ENCODE measurements around the gene CCDC180. TPM values are rescaled to one million over a fixed set of nuclear protein-coding genes. Genes with fewer than 3 reads are reported as not detected.
A peak's percentile ranks its signal among the peaks of the same experiment; 100 is the strongest.
"Not testable (repeated sequence)": the region's sequence is repeated elsewhere in the genome, so short reads cannot be mapped to it uniquely, and the experiment has no call there.

The CCDC180 gene
- total RNA-seq = 8.2 TPM

DNA sequence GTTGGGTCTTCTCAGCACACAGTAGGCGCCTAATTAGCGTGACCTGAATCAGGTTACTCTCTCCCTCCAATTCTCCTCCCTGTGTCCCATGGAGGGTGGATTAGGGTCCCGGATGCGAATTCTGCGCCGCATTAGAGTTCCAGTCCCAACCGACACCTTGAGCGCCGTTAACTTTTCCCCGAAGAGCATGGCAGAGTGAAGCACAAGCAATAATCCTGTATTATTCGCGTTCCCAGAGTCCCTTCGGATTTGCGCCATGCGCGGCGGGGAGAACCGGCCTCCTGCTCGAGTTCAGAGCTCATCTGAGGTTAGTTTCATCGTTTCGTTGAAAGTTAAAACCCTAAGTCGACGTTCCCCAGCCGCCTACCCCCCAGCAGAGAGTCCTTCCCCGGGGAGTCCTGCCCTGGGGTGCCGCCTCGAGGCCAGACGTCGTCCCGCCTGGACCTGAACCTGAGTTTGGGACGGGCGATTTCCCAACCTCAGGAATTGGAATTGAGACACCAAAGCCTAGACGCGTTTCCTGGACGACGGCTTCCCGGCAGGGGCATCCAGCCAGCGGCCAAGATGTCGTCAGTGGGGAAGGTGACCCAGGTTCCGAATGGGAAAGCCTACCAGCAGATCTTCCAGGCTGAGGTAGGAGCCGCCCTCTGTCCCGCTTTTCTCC, at the start of gene CCDC180:
Gene CCDC180 (plus strand): TSS at position 160 of the 664 bp plus-strand sequence. CDS start 405 bp downstream, at position 565.
- intact Hi-C loops (cut with DNase I) = no loop called here
- DNase-seq (ENCODE audit: low spot score) (no peak), ATAC-seq (peak; percentile 81)

DNA sequence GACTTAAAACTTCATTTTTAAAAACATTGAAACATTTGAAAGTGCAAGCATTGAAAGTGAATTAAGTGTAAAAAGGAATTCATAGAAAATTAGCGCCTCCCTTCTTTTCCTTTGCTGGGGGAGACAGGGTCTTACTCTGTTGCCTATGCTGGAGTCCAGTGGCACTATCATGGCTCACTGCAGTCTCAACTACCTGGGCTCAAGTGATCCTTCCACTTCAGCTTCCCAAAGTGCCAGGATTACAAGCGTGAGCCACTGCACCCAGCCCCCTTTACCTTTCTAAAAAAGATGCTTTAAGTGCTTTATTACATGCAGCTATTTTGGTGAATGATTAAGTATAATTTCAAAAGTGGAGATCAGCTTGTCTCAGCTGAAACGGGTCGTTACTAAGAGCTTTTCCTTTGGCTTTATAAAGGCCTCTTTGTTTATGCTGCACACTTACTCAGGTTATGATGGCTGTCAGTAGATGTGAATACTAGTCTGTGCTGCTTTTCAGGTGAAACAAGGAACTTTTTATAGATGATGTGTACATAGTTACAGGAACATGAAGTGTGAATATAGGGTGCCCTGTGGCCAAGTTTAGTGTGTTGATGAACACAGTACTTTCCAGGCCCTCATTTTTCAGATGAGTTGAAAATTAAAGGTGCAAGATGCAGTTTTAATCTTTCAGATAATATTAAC, 47.5 kb upstream of the CCDC180 start:
- ATAC-seq; intact Hi-C loops (cut with DNase I); DNase-seq (ENCODE audit: low spot score): not testable (repeated sequence)

- no peak for DNase-seq (ENCODE audit: low spot score)
- intact Hi-C loops (cut with DNase I) = no loop called here
- ATAC-seq = no peak
Observed at GRCh38 chr9:97271292-97271691, 36.2 kb upstream of the CCDC180 start.

DNA sequence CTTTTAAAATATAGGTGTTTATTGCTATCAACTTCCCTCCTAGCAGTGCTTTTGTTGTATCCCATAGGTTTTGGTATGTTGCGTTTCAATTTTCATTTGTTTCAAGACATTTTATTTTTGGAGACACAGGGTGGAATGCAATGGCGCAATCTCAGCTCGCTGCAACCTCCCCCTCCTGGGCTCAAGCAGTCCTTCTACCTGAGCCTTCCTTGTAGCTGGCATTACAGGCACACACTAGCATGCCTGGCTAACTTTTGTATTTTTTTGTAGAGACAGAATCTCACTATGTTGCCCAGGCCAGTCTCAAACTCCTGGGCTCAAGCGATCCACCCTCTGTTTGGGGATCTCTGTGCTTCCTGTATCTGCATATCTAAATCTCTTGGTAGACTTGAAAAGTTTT, 35.4 kb upstream of the CCDC180 start:
- DNase-seq (ENCODE audit: low spot score) (no peak), ATAC-seq (no peak)
- intact Hi-C loops (cut with DNase I) = no loop called here

GRCh38 chr9:97276310-97276852, 31.1 kb upstream of the CCDC180 start:
- DNase-seq (ENCODE audit: low spot score) (no peak), ATAC-seq (no peak)
- intact Hi-C loops (cut with DNase I) = no loop called here

- ATAC-seq (no peak), DNase-seq (ENCODE audit: low spot score) (no peak)
- intact Hi-C loops (cut with DNase I) = no loop called here
Observed at GRCh38 chr9:97277953-97278352, 29.5 kb upstream of the CCDC180 start.

GRCh38 chr9:97280755-97281330, 26.6 kb upstream of the CCDC180 start:
- ATAC-seq = no peak
- DNase-seq (ENCODE audit: low spot score) = no peak
- intact Hi-C loops (cut with DNase I) = no loop called here

DNA sequence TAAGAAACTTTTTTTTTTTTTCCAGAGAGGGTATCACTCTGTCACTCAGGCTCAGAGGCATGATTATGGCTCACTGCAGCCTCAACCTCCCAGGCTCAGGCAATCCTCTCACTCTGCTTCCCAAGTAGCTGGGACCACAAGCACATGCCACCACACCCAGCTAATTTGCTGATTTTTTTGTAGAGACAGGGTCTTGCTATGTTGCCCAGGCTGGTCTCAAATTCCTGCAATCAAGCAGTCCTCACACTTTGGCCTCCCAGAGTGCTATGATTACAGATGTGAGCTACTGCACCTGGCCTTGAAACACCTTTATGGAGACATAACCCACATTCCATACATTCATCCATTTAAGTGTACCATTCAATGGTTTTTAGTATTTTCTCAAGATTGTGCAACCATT, 23.7 kb upstream of the CCDC180 start:
- DNase-seq (ENCODE audit: low spot score) (no peak), ATAC-seq (no peak)
- intact Hi-C loops (cut with DNase I) = no loop called here

GRCh38 chr9:97284798-97285197, 22.7 kb upstream of the CCDC180 start:
- intact Hi-C loops (cut with DNase I) = no loop called here
- DNase-seq (ENCODE audit: low spot score) (no peak), ATAC-seq (no peak)

- intact Hi-C loops (cut with DNase I) = no loop called here
- no peak for ATAC-seq
- DNase-seq (ENCODE audit: low spot score) = no peak
Observed at GRCh38 chr9:97292200-97292599, 15.3 kb upstream of the CCDC180 start.

DNA sequence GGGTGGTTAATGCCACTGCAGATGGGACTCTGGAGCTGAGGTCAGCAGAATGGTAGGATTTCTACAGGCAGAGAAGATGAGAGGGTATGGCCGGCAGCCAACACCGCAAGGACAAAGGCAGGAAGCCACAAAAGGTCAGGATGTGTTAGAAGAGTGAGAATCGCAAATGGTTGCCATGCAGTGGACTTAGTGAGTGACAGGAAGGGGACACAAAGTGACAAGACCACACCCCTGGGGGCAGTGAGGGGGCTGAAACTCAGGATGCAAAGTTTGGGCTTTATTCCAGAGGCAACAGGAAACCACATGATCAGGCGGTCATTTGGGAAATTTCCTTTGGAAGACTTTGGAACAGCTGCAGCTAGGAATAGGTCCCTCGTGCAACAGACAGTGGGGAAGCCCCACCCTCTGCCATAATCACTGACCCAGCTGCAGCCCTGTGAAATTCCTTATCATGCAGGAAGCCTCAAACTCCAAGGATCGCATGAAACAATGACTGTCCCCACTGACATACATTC, 14.2 kb upstream of the CCDC180 start:
- intact Hi-C loops (cut with DNase I) = no loop called here
- no peak for DNase-seq (ENCODE audit: low spot score)
- ATAC-seq = peak; percentile 90

- ATAC-seq (no peak), DNase-seq (ENCODE audit: low spot score) (no peak)
- intact Hi-C loops (cut with DNase I) = no loop called here
Observed at GRCh38 chr9:97293818-97294217, 13.6 kb upstream of the CCDC180 start.

DNA sequence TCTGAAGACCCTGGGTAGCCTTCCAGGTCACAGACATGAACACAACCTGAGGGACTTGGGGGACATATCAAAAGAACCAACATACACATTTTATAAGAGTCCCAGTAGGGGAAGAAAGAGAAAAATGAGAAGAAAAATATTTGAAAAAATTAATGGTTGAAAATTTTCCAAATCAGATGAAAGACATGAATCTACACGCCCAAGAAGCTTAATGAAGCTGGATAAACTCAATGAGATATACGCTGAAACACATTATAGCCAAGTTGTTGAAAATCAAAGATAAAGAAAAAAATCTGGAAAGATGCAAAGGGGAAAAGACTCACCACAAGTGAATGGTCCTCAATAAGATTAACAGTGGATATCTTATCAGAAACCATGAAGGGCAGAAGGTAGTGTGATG, 9.6 kb upstream of the CCDC180 start:
- DNase-seq (ENCODE audit: low spot score) (no peak), ATAC-seq (no peak)
- intact Hi-C loops (cut with DNase I) = no loop called here

GRCh38 chr9:97299809-97300414, 7.5 kb upstream of the CCDC180 start:
- intact Hi-C loops (cut with DNase I) = no loop called here
- no peak for ATAC-seq

DNA sequence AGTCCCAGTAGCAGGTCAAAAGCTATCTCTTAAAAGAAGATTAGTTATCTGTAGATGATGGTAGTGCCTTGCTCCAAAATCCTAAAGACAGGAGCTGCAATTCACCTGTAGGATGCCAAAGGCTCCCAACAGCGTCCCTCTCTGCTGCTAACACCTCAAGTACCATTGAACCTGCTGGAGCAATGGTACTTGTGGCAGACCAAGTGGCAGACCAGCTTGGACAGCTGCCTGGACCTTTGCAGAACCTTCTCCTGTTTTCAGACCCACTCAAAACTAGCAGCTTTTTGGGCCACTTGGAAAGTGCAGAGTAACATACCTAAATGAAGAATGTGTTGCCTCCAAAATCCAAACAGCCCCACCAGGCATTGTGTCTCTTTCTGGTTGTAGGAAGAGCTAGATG, 6.9 kb upstream of the CCDC180 start:
- no peak for DNase-seq (ENCODE audit: low spot score)
- intact Hi-C loops (cut with DNase I) = no loop called here
- no peak for ATAC-seq

More at GRCh38 chr9:97299809-97300414, 7.5 kb upstream of the CCDC180 start:
- DNase-seq (ENCODE audit: low spot score) = no peak

GRCh38 chr9:97301974-97302373, 5.5 kb upstream of the CCDC180 start:
- intact Hi-C loops (cut with DNase I) = no loop called here
- DNase-seq (ENCODE audit: low spot score) (no peak), ATAC-seq (no peak)

GRCh38 chr9:97304586-97304985, 2.9 kb upstream of the CCDC180 start:
- ATAC-seq = no peak
- DNase-seq (ENCODE audit: low spot score) = no peak
- intact Hi-C loops (cut with DNase I) = no loop called here

DNA sequence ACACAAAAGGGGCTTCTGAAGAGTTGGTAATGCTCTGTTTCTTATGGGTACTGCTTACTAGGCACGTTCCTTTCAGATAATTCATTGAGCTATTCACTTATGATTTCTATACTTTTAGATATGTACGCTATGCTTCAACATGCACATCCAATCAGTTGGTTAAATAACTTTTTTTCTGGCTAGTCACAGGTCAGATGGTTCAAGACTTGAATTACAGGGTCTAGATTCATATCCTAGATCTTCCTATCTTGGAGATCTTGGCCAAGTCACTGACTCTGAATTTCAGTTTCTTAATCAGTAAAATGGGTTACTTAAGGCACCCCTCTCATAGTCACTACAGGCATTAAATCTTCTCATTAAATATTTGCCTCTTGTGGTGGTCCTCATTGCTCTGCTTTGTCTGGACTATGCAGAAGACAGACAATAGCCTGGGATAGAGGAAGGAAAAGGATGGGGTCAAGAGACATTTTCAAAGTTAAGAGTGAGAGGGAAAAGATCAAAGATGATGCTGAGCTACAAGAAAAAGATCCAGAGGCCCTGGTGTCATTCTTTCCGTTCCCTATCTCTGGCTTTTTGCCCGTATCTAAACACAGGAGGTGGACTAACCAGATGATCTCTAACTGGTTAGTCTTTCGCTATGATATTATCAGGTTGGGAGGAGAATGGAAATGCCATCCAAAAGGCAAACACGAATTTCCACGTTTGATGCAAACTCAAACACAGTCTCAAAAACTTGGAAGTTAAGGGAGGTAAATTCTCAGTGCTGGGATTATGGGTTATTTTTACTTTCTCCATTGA, 1.8 kb upstream of the CCDC180 start:
- DNase-seq (ENCODE audit: low spot score) (no peak), ATAC-seq (no peak)
- intact Hi-C loops (cut with DNase I) = no loop called here

DNA sequence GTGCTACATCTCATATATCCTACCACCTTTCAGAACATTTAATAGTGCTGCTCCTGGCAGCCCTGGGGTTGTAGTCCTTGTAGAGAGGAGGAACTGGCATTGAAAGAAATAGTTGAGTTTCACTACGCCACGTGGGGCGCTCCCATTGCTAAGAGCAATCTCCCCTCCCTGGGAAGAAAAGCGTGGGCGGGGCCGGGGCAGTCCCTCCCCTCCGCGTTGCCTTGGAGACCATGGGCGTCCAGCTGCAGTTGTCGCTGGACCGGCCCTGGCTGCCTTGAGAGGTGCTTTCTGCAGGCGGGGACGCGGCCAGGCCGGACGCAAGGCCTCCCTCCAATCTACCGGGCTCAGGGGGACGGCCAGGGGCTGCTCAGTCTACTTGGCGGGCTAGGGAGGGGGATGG, 368 bp upstream of the CCDC180 start:
- ATAC-seq (peak; percentile 94), DNase-seq (ENCODE audit: low spot score) (peak; percentile 85)
- intact Hi-C loops (cut with DNase I) = no loop called here

Measured in sciatic nerve (tissue), 2 donors.